ENCODE results near the gene CAMKMT.
"Not testable (repeated sequence)": the region's sequence is repeated elsewhere in the genome, so short reads cannot be mapped to it uniquely, and the experiment has no call there.

Gene CAMKMT

GRCh38 chr2:44450082-44450481, 88.3 kb downstream of the CAMKMT start:
- no peak for DNase-seq

GRCh38 chr2:44450806-44451205, 89.1 kb downstream of the CAMKMT start:
- no peak for DNase-seq

- DNase-seq, result no peak
These were observed 90.4 kb downstream of the CAMKMT start for GRCh38 chr2:44452069-44452583.

GRCh38 chr2:44453259-44453658, 91.5 kb downstream of the CAMKMT start:
- DNase-seq, result no peak

GRCh38 chr2:44455877-44456276, 94.1 kb downstream of the CAMKMT start:
- DNase-seq, result no peak

GRCh38 chr2:44456946-44457345, 95.2 kb downstream of the CAMKMT start:
- DNase-seq, result no peak

- DNase-seq, result no peak
These were observed 98.0 kb downstream of the CAMKMT start for GRCh38 chr2:44459739-44460138.

- peak; percentile 16 for DNase-seq
These were observed 101.4 kb downstream of the CAMKMT start for GRCh38 chr2:44462934-44463849.

- no peak for DNase-seq
These were observed 102.7 kb downstream of the CAMKMT start for GRCh38 chr2:44464437-44464836.

- DNase-seq, result no peak
These were observed 108.4 kb downstream of the CAMKMT start for GRCh38 chr2:44470151-44470550.

GRCh38 chr2:44477657-44478414, 116.1 kb downstream of the CAMKMT start:
- no peak for DNase-seq

- peak; percentile 77 for DNase-seq
These were observed 117.6 kb downstream of the CAMKMT start for GRCh38 chr2:44479127-44479887.

- no peak for DNase-seq
These were observed 118.3 kb downstream of the CAMKMT start for GRCh38 chr2:44480068-44480467.

GRCh38 chr2:44487052-44487451, 125.3 kb downstream of the CAMKMT start:
- DNase-seq, result no peak

- DNase-seq, result no peak
These were observed 129.0 kb downstream of the CAMKMT start for GRCh38 chr2:44490726-44491125.

- DNase-seq, result no peak
These were observed 132.3 kb downstream of the CAMKMT start for GRCh38 chr2:44494006-44494405.

GRCh38 chr2:44495035-44495434, 133.3 kb downstream of the CAMKMT start:
- DNase-seq, result no peak

- no peak for DNase-seq
These were observed 133.8 kb downstream of the CAMKMT start for GRCh38 chr2:44495544-44495943.

- DNase-seq, result no peak
These were observed 134.4 kb downstream of the CAMKMT start for GRCh38 chr2:44496130-44496529.

- no peak for DNase-seq
These were observed 136.8 kb downstream of the CAMKMT start for GRCh38 chr2:44498551-44498950.

GRCh38 chr2:44505664-44506063, 143.9 kb downstream of the CAMKMT start:
- not testable (repeated sequence) for DNase-seq

GRCh38 chr2:44510246-44510645, 148.5 kb downstream of the CAMKMT start:
- no peak for DNase-seq

GRCh38 chr2:44515416-44515815, 153.7 kb downstream of the CAMKMT start:
- DNase-seq, result no peak

All from MV-4-11 (cell line).